Measurements from ENCODE around the gene ITGA2.

- TF ChIP-seq CTCF (IDR thresholded peaks at IDR 0.05; ENCODE audit: poor library complexity, severe bottlenecking) (no peak), POLR2AphosphoS5 (IDR thresholded peaks at IDR 0.05) (no peak), TAF1 (IDR thresholded peaks at IDR 0.05; ENCODE audit: low read depth) (no peak), MXI1 (conservative IDR thresholded peaks at IDR 0.05; ENCODE audit: poor library complexity, severe bottlenecking) (no peak), EZH2 (IDR thresholded peaks at IDR 0.05; ENCODE audit: borderline replicate concordance, insufficient read depth, low read length, poor library complexity, severe bottlenecking) (no peak), RAD21 (conservative IDR thresholded peaks at IDR 0.05) (no peak)
Measured at GRCh38 chr5:53105611-53106300, 116.6 kb downstream of the ITGA2 start.
